HCT116 (cell line): ENCODE data around the gene C14orf180. TPM values are rescaled to one million over a fixed set of nuclear protein-coding genes. Genes with fewer than 3 reads are reported as not detected.
A peak's percentile ranks its signal among the peaks of the same experiment; 100 is the strongest.

Source experiments
- ATAC-seq: fragments of 200-7000 bp; cut with Tn5 transposase; 2 replicates; pipeline ENCODE4 v1.9.1; 2020; ENCODE audit warnings: mild to moderate bottlenecking, moderate library complexity
- BruUV-seq: library from RNA; stranded (reverse); fragments of 400-500 nt; replicated peaks from 2 replicates; lab custom pipeline; 2021; lab: Mats Ljungman, UMichigan
- CTCF ChIA-PET: fragments of 300-600 bp; sonication (Branson Sonifier 250); formaldehyde crosslinking; loops from one replicate; lab custom pipeline; 2021; ENCODE audit warnings: antibody characterized with exemption; lab: Charles Lee
- POLR2A ChIA-PET: fragments of 300-600, 350-600 bp; sonication (Branson Sonifier 250); formaldehyde crosslinking; loops from one replicate; lab custom pipeline; 2021; ENCODE audit warnings: antibody characterized with exemption; lab: Charles Lee
- RAD21 ChIA-PET, 2 experiments: fragments of 300-600 bp; sonication (Branson Sonifier 250); formaldehyde crosslinking; loops; one replicate each; lab custom pipeline; 2023; ENCODE audit warnings: low total read pairs in 2 of 2; ENCODE audit not compliant: uncharacterized antibody in 2 of 2, unreplicated experiment in 2 of 2, low non-redundant PET in 1 of 2; lab: Charles Lee
- DNase-seq: peaks from one replicate; pipeline ENCODE4 v3.0.0-alpha.2; 2010; ENCODE audit warnings: low read depth, low spot score
- H2AFZ ChIP-seq: fragments of 200-600 bp; shearing (Covaris generic), sonication (generic); 2 replicates; pipeline ENCODE4 v1.6.1; 2017; ENCODE audit warnings: low read depth, mixed run types, mixed read lengths, antibody characterized with exemption, low read length; ENCODE audit not compliant: poor library complexity, severe bottlenecking
- H3K27ac ChIP-seq: 2 replicates; pipeline ENCODE4 v1.5.1; 2012; ENCODE audit warnings: low read depth, low read length
- H3K27me3 ChIP-seq: fragments of 200-600 bp; sonication (generic); 2 replicates; pipeline ENCODE4 v1.6.1; 2016; ENCODE audit warnings: mixed run types, low read length, mixed read lengths; ENCODE audit not compliant: insufficient read depth
- H3K36me3 ChIP-seq, 2 experiments: fragments of 200-500 bp in 1 of 2; fragments of 200-600 bp in 1 of 2; sonication (Bioruptor generic) in 1 of 2; sonication (generic) in 1 of 2; 2 replicates each; pipeline versions ENCODE4 v1.5.1 to v1.6.1; 2014 to 2016; ENCODE audit warnings: low read length in 2 of 2, inconsistent platforms in 1 of 2, mixed read lengths in 1 of 2, mixed run types in 1 of 2; ENCODE audit not compliant: insufficient read depth in 2 of 2, control insufficient read depth in 1 of 2
- H3K4me1 ChIP-seq, 2 experiments: fragments of 200-600 bp in 1 of 2; sonication (generic) in 1 of 2; 2 replicates each; pipeline versions ENCODE4 v1.5.1 to v1.6.1; 2012 to 2017; ENCODE audit warnings: low read length in 2 of 2, inconsistent platforms in 1 of 2, mild to moderate bottlenecking in 1 of 2, mixed read lengths in 1 of 2, mixed run types in 1 of 2, moderate library complexity in 1 of 2; ENCODE audit not compliant: insufficient read depth in 2 of 2, control insufficient read depth in 1 of 2
- H3K4me2 ChIP-seq: fragments of 200-600 bp; sonication (generic); 2 replicates; pipeline ENCODE4 v1.6.1; 2017; ENCODE audit warnings: mixed run types, low read length, mixed read lengths
- H3K4me3 ChIP-seq, 2 experiments: fragments of 200-600 bp in 1 of 2; sonication (generic) in 1 of 2; replicated peaks in 1 of 2; 2 replicates each; pipeline ENCODE4 v1.5.1; 2011 to 2016; ENCODE audit warnings: low read length in 2 of 2, control low read depth in 1 of 2, low read depth in 1 of 2, mild to moderate bottlenecking in 1 of 2, mixed read lengths in 1 of 2, mixed run types in 1 of 2
- H3K79me2 ChIP-seq: fragments of 200-600 bp; sonication (generic); 2 replicates; pipeline ENCODE4 v1.6.1; 2017; ENCODE audit warnings: mild to moderate bottlenecking, mixed run types, low read length, moderate library complexity, mixed read lengths; ENCODE audit not compliant: insufficient read depth
- H3K9ac ChIP-seq: fragments of 200-600 bp; sonication (generic); 2 replicates; pipeline ENCODE4 v1.6.1; 2016; ENCODE audit warnings: low read length, mixed read lengths
- H3K9me2 ChIP-seq: fragments of 200-600 bp; sonication (generic), shearing (Covaris generic); 2 replicates; pipeline ENCODE4 v1.6.1; 2017; ENCODE audit warnings: mixed run types, mild to moderate bottlenecking, moderate library complexity; ENCODE audit not compliant: insufficient read depth
- H3K9me3 ChIP-seq, 2 experiments: fragments of 200-500 bp in 1 of 2; fragments of 200-600 bp in 1 of 2; sonication (Bioruptor generic) in 1 of 2; sonication (generic) in 1 of 2; 2 replicates each; pipeline ENCODE4 v1.6.1; 2014 to 2017; ENCODE audit warnings: low read length in 2 of 2, mixed read lengths in 2 of 2, inconsistent platforms in 1 of 2, low read depth in 1 of 2, mild to moderate bottlenecking in 1 of 2, mixed run types in 1 of 2, moderate library complexity in 1 of 2; ENCODE audit not compliant: control insufficient read depth in 1 of 2, insufficient read depth in 1 of 2
- H4K20me1 ChIP-seq: fragments of 200-600 bp; sonication (generic), shearing (Covaris generic); 2 replicates; pipeline ENCODE4 v1.6.1; 2017; ENCODE audit warnings: mixed run types, mild to moderate bottlenecking, moderate library complexity; ENCODE audit not compliant: insufficient read depth
- CEBPB ChIP-seq: IDR thresholded peaks from 2 replicates; pipeline ENCODE4 v1.6.1; 2012; ENCODE audit warnings: low read depth
- EZH2phosphoT487 ChIP-seq: fragments of 200-600 bp; IDR thresholded peaks from 2 replicates; pipeline ENCODE4 v1.6.1; 2018; ENCODE audit warnings: antibody characterized with exemption, borderline replicate concordance
- RAD21 ChIP-seq: IDR thresholded peaks from 2 replicates; pipeline ENCODE4 v1.6.1; 2012; ENCODE audit warnings: low read depth, mild to moderate bottlenecking
- ZFX ChIP-seq: fragments of 450-650 bp; IDR thresholded peaks from 2 replicates; pipeline ENCODE4 v1.6.1; 2017
- intact Hi-C: fragments of 100-400 bp; cut with micrococcal nuclease; formaldehyde crosslinking; loops from 2 replicates; pipeline ENCODE4 v1.10.0; 2022
- total RNA-seq: library from RNA; stranded (reverse); gene quantifications from one replicate; pipeline ENCODE4 v1.2.1, GENCODE V29; 2021; ENCODE audit not compliant: unreplicated experiment
- TF ChIP-seq, protein P1 (sequence below): IDR thresholded peaks from 2 replicates; pipeline ENCODE4 v1.6.1; 2011; ENCODE audit warnings: mild to moderate bottlenecking, low read length, moderate library complexity; ENCODE audit not compliant: insufficient replicate concordance; ENCODE audit errors: extremely low read depth
- TF ChIP-seq, protein P2 (sequence below), 3 experiments: fragments of 200-600 bp in 1 of 3; sonication (generic) in 1 of 3; IDR thresholded peaks in 2 of 3; conservative IDR thresholded peaks in 1 of 3; 2 replicates each; pipeline ENCODE4 v1.5.1; 2012 to 2017; ENCODE audit warnings: low read depth in 2 of 3, low read length in 2 of 3, antibody characterized with exemption in 1 of 3, borderline replicate concordance in 1 of 3, control low read depth in 1 of 3, mild to moderate bottlenecking in 1 of 3, mixed read lengths in 1 of 3, mixed run types in 1 of 3, moderate library complexity in 1 of 3; ENCODE audit not compliant: insufficient read depth in 1 of 3

The C14orf180 gene
- total RNA-seq, 1 experiment from 2014 or later: not detected

DNA sequence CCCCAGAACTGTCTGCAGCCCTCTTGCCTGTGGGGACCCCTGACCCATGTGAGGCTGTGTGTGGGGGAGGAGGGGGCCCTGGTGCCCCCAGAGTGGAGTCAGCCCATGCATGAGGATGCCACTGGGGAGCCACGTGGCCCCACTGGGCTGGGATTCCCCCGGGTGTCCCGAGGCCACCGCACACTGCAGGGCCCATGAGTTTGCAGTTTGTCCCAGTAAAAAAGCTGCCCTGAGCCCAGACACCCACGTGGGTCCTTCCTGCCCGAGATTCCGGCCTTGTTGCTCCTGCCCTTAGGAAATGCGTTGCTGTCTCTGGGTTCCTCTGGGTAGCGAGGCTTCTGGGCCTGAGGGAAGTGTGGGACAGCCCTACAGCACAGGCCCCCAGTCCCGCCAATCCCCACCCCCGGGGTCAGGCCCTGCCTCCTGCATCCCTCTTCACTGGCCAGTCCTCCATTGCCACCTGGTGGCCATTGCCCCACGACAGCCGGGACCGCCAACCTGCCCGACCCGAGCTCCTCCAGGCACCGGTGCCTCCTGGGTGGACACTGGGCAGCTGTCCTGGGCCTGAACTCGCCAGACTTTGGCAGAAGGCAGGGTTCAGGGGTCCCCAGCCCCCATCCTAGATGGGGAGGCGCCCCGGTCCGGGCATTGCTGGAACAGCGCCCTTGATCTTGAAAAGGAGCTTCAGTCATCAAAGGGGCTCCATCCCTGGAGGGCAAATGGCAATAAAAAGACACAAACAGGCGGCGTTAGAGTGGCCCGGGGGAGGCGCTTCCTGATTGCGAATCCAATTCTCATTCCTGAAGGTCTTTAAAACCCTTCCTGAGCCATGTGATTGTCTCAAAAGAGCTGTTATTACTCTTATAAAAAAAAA lies 15.6 kb upstream of the C14orf180 start:
- H3K79me2 ChIP-seq: no peaks in the 10 kb centered on the region
- CTCF ChIA-PET: interaction anchor here (0.6 to 2.0 kb wide), 14 partner anchors 10 to 486 kb away, joined by 3 to 23 read pairs (median 4); no protein-coding TSS in a partner anchor
- peak overlapping the region; percentile 45 for H2AFZ ChIP-seq
- RAD21 ChIA-PET: interaction anchor here (0.6 to 1.3 kb wide), 8 partner anchors 40 to 486 kb away, joined by 3 to 7 read pairs (median 4); partner anchors contain the start of gene KIF26A (in 1 of the 2)
- ATAC-seq: peak; percentile 95
- POLR2A ChIA-PET: no interaction called here
- H3K36me3 ChIP-seq: no peaks in the 10 kb centered on the region
- no peaks in the 10 kb centered on the region for H3K27me3 ChIP-seq
- peak; percentile 51 for DNase-seq
- no peaks in the 10 kb centered on the region for H3K9me3 ChIP-seq
- H3K9ac ChIP-seq: no peak overlapping the region
- intact Hi-C loops: loop anchor here (1.0 kb wide), 3 partner anchors 76 to 486 kb away; no protein-coding TSS in a partner anchor
- H3K9me2 ChIP-seq: no peaks in the 10 kb centered on the region
- peaks cover 0 to 9% of the 10 kb centered on the region in 2 experiments; a peak in 2 of 4 replicates for H3K4me1 ChIP-seq
- no peak overlapping the region for H3K4me3 ChIP-seq
- no TSS peak for BruUV-seq
- H4K20me1 ChIP-seq: no peaks in the 10 kb centered on the region
- TF ChIP-seq EZH2phosphoT487 (no peak), RAD21 (peak; percentile 98), ZFX (no peak), CEBPB (no peak)
- TF ChIP-seq, protein P1, sequence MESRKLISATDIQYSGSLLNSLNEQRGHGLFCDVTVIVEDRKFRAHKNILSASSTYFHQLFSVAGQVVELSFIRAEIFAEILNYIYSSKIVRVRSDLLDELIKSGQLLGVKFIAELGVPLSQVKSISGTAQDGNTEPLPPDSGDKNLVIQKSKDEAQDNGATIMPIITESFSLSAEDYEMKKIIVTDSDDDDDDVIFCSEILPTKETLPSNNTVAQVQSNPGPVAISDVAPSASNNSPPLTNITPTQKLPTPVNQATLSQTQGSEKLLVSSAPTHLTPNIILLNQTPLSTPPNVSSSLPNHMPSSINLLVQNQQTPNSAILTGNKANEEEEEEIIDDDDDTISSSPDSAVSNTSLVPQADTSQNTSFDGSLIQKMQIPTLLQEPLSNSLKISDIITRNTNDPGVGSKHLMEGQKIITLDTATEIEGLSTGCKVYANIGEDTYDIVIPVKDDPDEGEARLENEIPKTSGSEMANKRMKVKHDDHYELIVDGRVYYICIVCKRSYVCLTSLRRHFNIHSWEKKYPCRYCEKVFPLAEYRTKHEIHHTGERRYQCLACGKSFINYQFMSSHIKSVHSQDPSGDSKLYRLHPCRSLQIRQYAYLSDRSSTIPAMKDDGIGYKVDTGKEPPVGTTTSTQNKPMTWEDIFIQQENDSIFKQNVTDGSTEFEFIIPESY: no peak
- TF ChIP-seq, protein P2, sequence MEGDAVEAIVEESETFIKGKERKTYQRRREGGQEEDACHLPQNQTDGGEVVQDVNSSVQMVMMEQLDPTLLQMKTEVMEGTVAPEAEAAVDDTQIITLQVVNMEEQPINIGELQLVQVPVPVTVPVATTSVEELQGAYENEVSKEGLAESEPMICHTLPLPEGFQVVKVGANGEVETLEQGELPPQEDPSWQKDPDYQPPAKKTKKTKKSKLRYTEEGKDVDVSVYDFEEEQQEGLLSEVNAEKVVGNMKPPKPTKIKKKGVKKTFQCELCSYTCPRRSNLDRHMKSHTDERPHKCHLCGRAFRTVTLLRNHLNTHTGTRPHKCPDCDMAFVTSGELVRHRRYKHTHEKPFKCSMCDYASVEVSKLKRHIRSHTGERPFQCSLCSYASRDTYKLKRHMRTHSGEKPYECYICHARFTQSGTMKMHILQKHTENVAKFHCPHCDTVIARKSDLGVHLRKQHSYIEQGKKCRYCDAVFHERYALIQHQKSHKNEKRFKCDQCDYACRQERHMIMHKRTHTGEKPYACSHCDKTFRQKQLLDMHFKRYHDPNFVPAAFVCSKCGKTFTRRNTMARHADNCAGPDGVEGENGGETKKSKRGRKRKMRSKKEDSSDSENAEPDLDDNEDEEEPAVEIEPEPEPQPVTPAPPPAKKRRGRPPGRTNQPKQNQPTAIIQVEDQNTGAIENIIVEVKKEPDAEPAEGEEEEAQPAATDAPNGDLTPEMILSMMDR (IDR thresholded peaks at IDR 0.05 in 2 of 3, conservative IDR thresholded peaks at IDR 0.05 in 1 of 3; ENCODE audit: borderline replicate concordance in 1 of 3, insufficient read depth in 1 of 3, low read depth in 2 of 3, low read length in 2 of 3): peak; percentile 89 to 94 (median 93)
- TF ChIP-seq, all 23 proteins: peak for 2
- H3K4me2 ChIP-seq: peak overlapping the region; percentile 49
- no peak overlapping the region for H3K27ac ChIP-seq
